Measurements from ENCODE around the gene ADCY2.

The ADCY2 gene

DNA sequence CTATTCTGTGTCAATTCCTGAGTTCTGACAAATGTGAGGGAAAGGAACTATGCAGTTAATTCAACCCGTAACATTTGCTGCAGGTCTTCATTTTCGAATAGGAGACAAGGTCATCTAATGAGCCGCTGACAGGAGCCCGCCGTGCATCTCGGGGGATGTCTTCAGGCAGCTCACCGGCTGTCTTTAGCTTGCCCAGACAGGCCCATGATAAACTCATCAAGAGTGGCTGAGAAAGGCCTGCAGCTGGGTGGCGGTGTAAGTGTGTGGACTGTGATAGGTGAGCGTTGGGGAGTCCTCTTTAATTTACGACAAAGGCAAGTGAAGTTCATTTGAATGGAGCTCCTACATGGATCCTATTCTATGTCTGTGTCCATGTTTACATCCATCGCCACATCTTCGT lies 190.5 kb downstream of the ADCY2 start:
- no peak overlapping the region for H3K4me3 ChIP-seq (replicated peaks; ENCODE audit: low read depth, low read length)
- no peak for TF ChIP-seq CTCF (IDR thresholded peaks at IDR 0.05; ENCODE audit: low read depth, low read length, missing control alignments)

DNA sequence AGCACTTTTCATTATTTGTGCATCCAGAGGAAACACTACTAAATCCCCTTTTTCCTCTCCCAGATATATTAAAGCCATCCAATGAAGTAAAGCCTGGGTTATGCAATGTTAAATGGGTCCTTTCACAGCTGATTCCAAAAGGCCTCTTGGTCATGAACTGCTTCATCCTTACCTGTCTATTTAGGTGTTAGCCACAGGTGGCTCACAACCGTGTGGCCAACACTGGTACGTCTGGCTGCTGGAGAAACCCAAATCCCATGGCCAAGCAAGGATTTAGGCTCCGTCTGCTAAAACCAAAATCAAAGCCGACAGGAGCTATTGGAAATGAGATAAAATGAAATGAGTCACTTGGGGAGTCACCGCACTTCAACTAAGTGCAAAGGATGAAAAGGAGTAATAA lies 193.9 kb downstream of the ADCY2 start:
- no peak overlapping the region for H3K4me3 ChIP-seq (replicated peaks; ENCODE audit: low read depth, low read length)
- DNase-seq (ENCODE audit: extremely low read depth, low read depth) = no peak
- TF ChIP-seq CTCF (IDR thresholded peaks at IDR 0.05; ENCODE audit: low read depth, low read length, missing control alignments) = no peak

More for the DNA sequence above, 190.5 kb downstream of the ADCY2 start:
- DNase-seq (ENCODE audit: extremely low read depth, low read depth) = no peak

DNA sequence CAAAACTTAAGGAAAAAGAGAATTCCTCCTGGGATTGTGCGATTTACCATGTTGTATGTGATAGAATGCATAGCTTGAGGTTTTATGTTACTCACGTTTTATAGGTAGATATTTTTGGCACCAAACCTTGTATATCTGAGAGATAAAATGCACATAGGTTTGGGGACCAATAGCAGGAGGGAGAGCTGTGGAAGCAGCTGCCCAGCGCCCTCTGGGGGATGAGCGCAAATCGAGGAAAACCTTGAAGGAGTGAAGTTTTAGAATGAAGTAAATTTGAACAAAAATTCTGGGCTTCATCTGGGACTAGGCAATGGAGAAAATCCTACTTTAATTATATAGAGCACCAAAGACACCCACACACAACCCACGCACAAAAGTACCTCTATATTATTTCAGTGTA lies 197.0 kb downstream of the ADCY2 start:
- H3K4me3 ChIP-seq (replicated peaks; ENCODE audit: low read depth, low read length) = no peak overlapping the region
- no peak for DNase-seq (ENCODE audit: extremely low read depth, low read depth)
- peak; percentile 25 for TF ChIP-seq CTCF (IDR thresholded peaks at IDR 0.05; ENCODE audit: low read depth, low read length, missing control alignments)

GRCh38 chr5:7597059-7597642 lies 201.2 kb downstream of the ADCY2 start:
- no peak for TF ChIP-seq CTCF (IDR thresholded peaks at IDR 0.05; ENCODE audit: low read depth, low read length, missing control alignments)
- no peak overlapping the region for H3K4me3 ChIP-seq (replicated peaks; ENCODE audit: low read depth, low read length)
- DNase-seq (ENCODE audit: extremely low read depth, low read depth) = no peak

- no peak for DNase-seq (ENCODE audit: extremely low read depth, low read depth)
- no peak overlapping the region for H3K4me3 ChIP-seq (replicated peaks; ENCODE audit: low read depth, low read length)
- TF ChIP-seq CTCF (IDR thresholded peaks at IDR 0.05; ENCODE audit: low read depth, low read length, missing control alignments) = no peak
Measured at GRCh38 chr5:7606840-7607465, 211.0 kb downstream of the ADCY2 start.

- no peak for DNase-seq (ENCODE audit: extremely low read depth, low read depth)
- no peak overlapping the region for H3K4me3 ChIP-seq (replicated peaks; ENCODE audit: low read depth, low read length)
- TF ChIP-seq CTCF (IDR thresholded peaks at IDR 0.05; ENCODE audit: low read depth, low read length, missing control alignments) = no peak
Measured at GRCh38 chr5:7608772-7609171, 212.8 kb downstream of the ADCY2 start.

DNA sequence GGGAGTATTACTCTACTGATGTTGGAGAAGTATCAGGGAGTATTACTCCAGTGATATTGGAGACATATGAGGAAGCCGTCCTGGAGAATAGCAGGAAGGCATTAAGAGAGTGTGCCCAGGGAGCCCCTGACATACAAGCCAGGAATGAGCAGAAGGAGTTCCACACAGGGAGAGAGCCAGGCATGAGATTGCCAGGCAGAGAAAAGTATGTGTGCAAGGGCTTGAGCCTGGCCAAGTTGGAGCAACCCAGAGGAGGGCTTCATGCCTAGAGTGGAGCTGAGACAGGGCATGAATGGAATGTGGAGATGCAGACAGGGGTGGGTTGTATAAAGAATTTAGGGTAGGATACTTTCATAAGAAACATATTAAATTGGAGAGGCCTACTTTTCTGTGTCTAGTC lies 213.8 kb downstream of the ADCY2 start:
- H3K4me3 ChIP-seq (replicated peaks; ENCODE audit: low read depth, low read length) = no peak overlapping the region
- no peak for DNase-seq (ENCODE audit: extremely low read depth, low read depth)
- TF ChIP-seq CTCF (IDR thresholded peaks at IDR 0.05; ENCODE audit: low read depth, low read length, missing control alignments) = no peak
